DND-41 (cell line): ENCODE measurements around the gene MZT2B.
"Not testable (repeated sequence)": the region's sequence is repeated elsewhere in the genome, so short reads cannot be mapped to it uniquely, and the experiment has no call there.

Experiments
- ATAC-seq: fragments of 200-7000 bp; cut with Tn5 transposase; 3 replicates; pipeline ENCODE4 v1.9.1; 2021; ENCODE audit warnings: low read depth; ENCODE audit not compliant: insufficient read depth
- DNase-seq: peaks from one replicate; pipeline ENCODE4 v3.0.0-alpha.2; 2020
- H2AFZ ChIP-seq: 2 replicates; pipeline ENCODE4 v1.6.0; 2012; ENCODE audit warnings: low read depth, low read length
- H3K27ac ChIP-seq: 2 replicates; pipeline ENCODE4 v1.5.1; 2012; ENCODE audit warnings: low read length, inconsistent platforms
- H3K27me3 ChIP-seq: fragments of 200-600 bp; sonication (generic); 2 replicates; pipeline ENCODE4 v1.6.0; 2012; ENCODE audit warnings: low read length, mild to moderate bottlenecking, inconsistent platforms; ENCODE audit not compliant: insufficient read depth, poor library complexity
- H3K36me3 ChIP-seq: 2 replicates; pipeline ENCODE4 v1.5.1; 2012; ENCODE audit warnings: low read length, inconsistent platforms; ENCODE audit not compliant: insufficient read depth
- H3K4me1 ChIP-seq: 2 replicates; pipeline ENCODE4 v1.5.1; 2012; ENCODE audit warnings: mild to moderate bottlenecking, low read length; ENCODE audit not compliant: insufficient read depth
- H3K4me2 ChIP-seq: 2 replicates; pipeline ENCODE4 v1.6.0; 2012; ENCODE audit warnings: mild to moderate bottlenecking, moderate library complexity, low read length, inconsistent platforms; ENCODE audit not compliant: insufficient read depth
- H3K4me3 ChIP-seq, 2 experiments: fragments of 200-600 bp in 1 of 2; shearing (Covaris generic) in 1 of 2; 2 replicates each; pipeline ENCODE4 v1.5.1; 2012 to 2016; ENCODE audit warnings: inconsistent platforms in 2 of 2, low read length in 2 of 2, mild to moderate bottlenecking in 2 of 2, low read depth in 1 of 2, moderate library complexity in 1 of 2
- H3K79me2 ChIP-seq: 2 replicates; pipeline ENCODE4 v1.6.0; 2012; ENCODE audit warnings: low read length, inconsistent platforms; ENCODE audit not compliant: insufficient read depth
- H3K9ac ChIP-seq: 2 replicates; pipeline ENCODE4 v1.6.0; 2012; ENCODE audit warnings: low read depth, mild to moderate bottlenecking, inconsistent platforms, low read length, moderate library complexity
- H3K9me3 ChIP-seq: 2 replicates; pipeline ENCODE4 v1.5.1; 2012; ENCODE audit warnings: low read length, moderate library complexity, mild to moderate bottlenecking, inconsistent platforms; ENCODE audit not compliant: insufficient read depth, severe bottlenecking
- H4K20me1 ChIP-seq: 2 replicates; pipeline ENCODE4 v1.6.0; 2012; ENCODE audit warnings: low read length; ENCODE audit not compliant: insufficient read depth
- CTCF ChIP-seq: IDR thresholded peaks from 2 replicates; pipeline ENCODE4 v1.5.1; 2012; ENCODE audit warnings: borderline replicate concordance, low read length, moderate library complexity, mild to moderate bottlenecking; ENCODE audit not compliant: poor library complexity, severe bottlenecking; ENCODE audit errors: extremely low read depth
- EZH2 ChIP-seq: IDR thresholded peaks from 3 replicates; pipeline ENCODE4 v1.6.1; 2012; ENCODE audit warnings: borderline replicate concordance, low read depth, mild to moderate bottlenecking, moderate library complexity, low read length, inconsistent platforms; ENCODE audit not compliant: severe bottlenecking

The MZT2B gene, protein sequence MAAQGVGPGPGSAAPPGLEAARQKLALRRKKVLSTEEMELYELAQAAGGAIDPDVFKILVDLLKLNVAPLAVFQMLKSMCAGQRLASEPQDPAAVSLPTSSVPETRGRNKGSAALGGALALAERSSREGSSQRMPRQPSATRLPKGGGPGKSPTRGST

DNA sequence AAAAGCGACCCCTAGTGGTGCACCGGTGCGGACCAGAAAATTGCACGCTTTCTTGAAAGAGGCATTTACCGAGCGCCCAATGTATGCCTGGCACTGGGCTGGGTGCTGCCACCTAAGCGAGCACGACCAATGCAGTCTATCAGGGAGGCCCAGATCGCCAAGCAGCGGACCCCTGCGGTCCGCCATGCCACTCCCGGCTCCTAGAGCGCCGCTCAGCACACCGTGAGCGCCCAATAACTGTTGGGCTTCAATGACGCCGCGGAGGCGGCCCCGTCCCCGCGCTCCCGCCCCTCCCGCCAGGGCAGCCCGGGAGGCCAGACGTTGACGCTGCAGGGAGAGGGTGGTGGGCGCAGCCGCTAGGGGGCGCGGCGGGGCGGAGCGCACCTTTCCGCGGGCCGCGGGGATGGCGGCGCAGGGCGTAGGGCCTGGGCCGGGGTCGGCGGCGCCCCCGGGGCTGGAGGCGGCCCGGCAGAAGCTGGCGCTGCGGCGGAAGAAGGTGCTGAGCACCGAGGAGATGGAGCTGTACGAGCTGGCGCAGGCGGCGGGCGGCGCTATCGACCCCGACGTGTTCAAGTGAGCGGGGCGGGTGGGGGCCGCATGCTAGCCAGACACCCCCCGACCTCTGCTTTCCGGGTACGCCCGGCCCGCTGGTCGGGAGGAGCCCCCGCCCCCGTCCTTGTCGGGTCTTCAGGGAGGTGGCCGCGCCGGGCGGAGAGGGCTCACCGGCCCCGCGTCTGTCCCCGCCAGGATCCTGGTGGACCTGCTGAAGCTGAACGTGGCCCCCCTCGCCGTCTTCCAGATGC lies at the start of gene MZT2B:
TSS of gene MZT2B (plus strand) at position 383 of the 803 bp plus-strand sequence. CDS start at position 404, 21 bp downstream.
- Histone ChIP-seq H4K20me1 (peaks cover 52% of the 10 kb centered on the region), H3K79me2 (peaks cover 89% of the 10 kb centered on the region), H3K36me3 (peaks cover 43% of the 10 kb centered on the region), H3K4me3 (peak within 1 kb of the TSS; percentile 74 to 94), H3K27ac (peak within 1 kb of the TSS; percentile 99), H3K9ac (peak within 1 kb of the TSS; percentile 87), H3K4me1 (peaks cover 44% of the 10 kb centered on the region), H2AFZ (peak within 1 kb of the TSS; percentile 78), H3K4me2 (peak within 1 kb of the TSS; percentile 92)
- peak; percentile 68 for TF ChIP-seq CTCF
- ATAC-seq (peak; percentile 84), DNase-seq (peak; percentile 92)
- H3K27me3 ChIP-seq, H3K9me3 ChIP-seq: not testable (repeated sequence)

DNA sequence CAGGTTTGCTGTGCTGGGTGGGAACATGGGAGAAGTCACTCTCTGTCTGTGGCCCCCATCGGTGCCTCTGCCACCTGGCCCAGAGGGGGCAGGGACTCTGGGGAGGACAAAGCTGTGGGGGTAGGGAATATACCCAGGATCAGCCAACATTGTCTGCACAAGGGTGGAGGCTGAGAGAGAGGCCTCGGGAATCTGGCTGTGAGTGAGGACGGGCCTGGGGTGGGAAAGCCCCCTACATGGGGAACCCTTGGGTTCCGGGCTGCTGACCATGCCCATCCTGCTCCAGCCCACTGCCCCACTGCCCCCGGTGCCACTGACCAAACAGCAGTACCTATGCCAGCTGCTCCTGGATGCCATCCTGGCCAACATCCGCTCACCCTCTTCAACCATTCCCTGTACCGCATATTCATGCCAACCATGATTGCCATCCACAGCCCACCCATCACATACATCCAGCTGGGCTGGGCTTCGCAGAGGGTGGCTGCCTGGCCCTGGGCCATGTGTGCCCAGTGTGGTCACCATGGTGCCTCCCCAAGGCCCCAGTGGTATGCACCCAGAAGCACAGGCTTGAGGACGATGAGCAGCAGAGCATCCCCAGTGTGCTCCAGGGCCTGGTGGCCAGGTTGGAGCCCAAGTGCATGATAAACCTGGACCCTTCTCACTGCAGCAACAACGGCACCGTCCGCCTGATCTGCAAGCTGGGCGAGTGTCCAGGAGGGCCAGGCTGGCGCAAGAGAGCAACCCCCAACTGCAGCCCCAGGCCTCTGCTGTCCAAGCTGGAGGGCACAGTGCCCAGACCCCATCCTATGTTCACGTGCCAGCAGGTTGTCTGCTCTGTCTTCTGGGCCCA lies 46.1 kb upstream of the MZT2B start:
- ATAC-seq (no peak), DNase-seq (no peak)
- no peaks in the 10 kb centered on the region for H3K79me2 ChIP-seq
- no peak overlapping the region for H3K27ac ChIP-seq
- H3K4me2 ChIP-seq = no peak overlapping the region
- H3K9ac ChIP-seq = no peak overlapping the region
- no peaks in the 10 kb centered on the region for H3K9me3 ChIP-seq
- no peaks in the 10 kb centered on the region for H3K4me1 ChIP-seq
- TF ChIP-seq EZH2 (no peak), CTCF (no peak)
- H2AFZ ChIP-seq = no peak overlapping the region
- H3K36me3 ChIP-seq = no peaks in the 10 kb centered on the region
- H3K4me3 ChIP-seq = no peak overlapping the region
- no peaks in the 10 kb centered on the region for H4K20me1 ChIP-seq
- no peaks in the 10 kb centered on the region for H3K27me3 ChIP-seq

DNA sequence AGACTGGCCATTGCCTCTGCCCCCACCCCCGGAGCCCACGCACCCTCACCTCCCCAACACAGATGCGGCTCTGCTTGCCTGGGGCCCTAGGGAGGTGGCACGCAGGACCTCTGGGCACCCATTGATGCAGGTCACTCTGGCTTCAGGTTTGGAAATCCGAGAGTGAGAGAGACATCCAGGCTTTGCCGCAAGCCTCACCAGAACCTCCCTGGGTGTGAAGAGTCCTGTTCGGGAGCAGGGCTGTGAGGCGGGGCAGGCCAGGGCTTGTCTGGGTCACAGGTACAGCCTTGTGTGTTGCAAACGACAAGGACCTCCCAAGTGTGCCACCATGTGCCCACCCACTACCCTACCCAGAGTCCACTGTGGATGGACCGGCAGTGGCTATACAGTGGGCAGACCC lies 45.5 kb upstream of the MZT2B start:
- DNase-seq, H3K36me3 ChIP-seq, H3K27me3 ChIP-seq, H3K4me1 ChIP-seq, H3K9me3 ChIP-seq, H2AFZ ChIP-seq, ATAC-seq, H3K9ac ChIP-seq, H3K27ac ChIP-seq, H4K20me1 ChIP-seq, H3K4me2 ChIP-seq, H3K79me2 ChIP-seq, H3K4me3 ChIP-seq: not testable (repeated sequence)

DNA sequence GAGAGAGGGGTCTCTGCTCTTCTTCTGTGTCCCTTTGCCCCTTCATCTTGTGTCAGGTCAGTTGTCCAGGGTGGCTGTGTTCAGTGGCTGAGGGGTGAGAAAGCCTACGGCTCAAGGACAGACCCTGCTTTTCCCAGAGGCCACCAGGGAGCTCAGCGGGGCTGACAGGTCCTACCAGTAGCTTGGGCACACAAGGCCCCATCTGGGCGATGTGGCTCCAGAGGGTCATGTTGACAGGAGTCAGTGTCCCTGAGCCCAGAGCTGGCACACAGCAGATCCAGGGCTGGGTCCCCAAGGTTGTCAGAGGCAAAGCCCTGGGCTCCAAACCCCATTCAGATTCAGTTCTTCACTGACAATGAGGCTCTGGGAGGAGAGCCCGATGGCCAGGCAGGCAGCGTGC lies 44.9 kb upstream of the MZT2B start:
- not testable (repeated sequence) for H3K27me3 ChIP-seq, H2AFZ ChIP-seq, H3K4me3 ChIP-seq, H3K4me1 ChIP-seq, H3K36me3 ChIP-seq, H3K9ac ChIP-seq, H3K9me3 ChIP-seq, H4K20me1 ChIP-seq, ATAC-seq, H3K27ac ChIP-seq, H3K79me2 ChIP-seq, H3K4me2 ChIP-seq, DNase-seq

DNA sequence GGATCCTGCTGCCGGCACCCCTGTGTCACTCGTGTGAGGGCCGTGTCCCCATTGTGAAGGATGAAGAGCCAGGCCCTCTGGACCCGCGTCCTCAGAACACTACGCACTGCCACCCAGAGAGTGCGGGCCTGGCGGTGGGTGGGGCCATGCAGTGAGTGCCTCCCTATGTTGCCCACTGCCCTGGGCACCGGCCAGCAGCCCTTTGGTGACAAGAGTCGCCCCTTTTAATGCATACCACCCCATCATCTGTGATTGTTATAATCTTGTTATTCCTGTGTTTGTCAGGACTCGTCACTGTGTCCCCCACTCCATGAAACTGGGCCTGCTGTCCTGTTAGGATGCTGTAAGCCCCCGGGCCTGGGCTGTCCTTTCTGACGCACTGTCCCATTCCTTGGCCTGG lies 43.7 kb upstream of the MZT2B start:
- H2AFZ ChIP-seq, ATAC-seq, H3K79me2 ChIP-seq, H3K27me3 ChIP-seq, H4K20me1 ChIP-seq, H3K4me3 ChIP-seq, DNase-seq, H3K9me3 ChIP-seq, H3K27ac ChIP-seq, H3K4me1 ChIP-seq, H3K4me2 ChIP-seq, H3K36me3 ChIP-seq, H3K9ac ChIP-seq: not testable (repeated sequence)

GRCh38 chr2:130138841-130139251 lies 43.2 kb upstream of the MZT2B start:
- not testable (repeated sequence) for H3K4me2 ChIP-seq, H3K9me3 ChIP-seq, H3K4me3 ChIP-seq, H2AFZ ChIP-seq, H3K4me1 ChIP-seq, H4K20me1 ChIP-seq, H3K27ac ChIP-seq, H3K27me3 ChIP-seq, DNase-seq, ATAC-seq, H3K79me2 ChIP-seq, H3K36me3 ChIP-seq, H3K9ac ChIP-seq
